ENCODE results near the gene PRG3. TPM values are rescaled to one million over a fixed set of nuclear protein-coding genes. Genes with fewer than 3 reads are reported as not detected.

Gene PRG3
- total RNA-seq, 4 donors from 2014 or later: not detected

- no peaks in the 10 kb centered on the region for H3K9me3 ChIP-seq
- no peak for TF ChIP-seq POLR2A (IDR thresholded peaks at IDR 0.05)
- TF ChIP-seq EP300 (IDR thresholded peaks at IDR 0.05): no peak
- TF ChIP-seq POLR2AphosphoS5 (IDR thresholded peaks at IDR 0.05): no peak
- TF ChIP-seq CTCF (IDR thresholded peaks at IDR 0.05): no peak
- no peak for DNase-seq (ENCODE audit: low spot score in 2 of 2)
- H3K27me3 ChIP-seq: no peaks in the 10 kb centered on the region
- no peak overlapping the region for H3K27ac ChIP-seq
- no peaks in the 10 kb centered on the region for H3K36me3 ChIP-seq
- 78% methylated on average over 5 of the region's 5 CpGs for WGBS
- H3K4me3 ChIP-seq: no peak overlapping the region
- no peaks in the 10 kb centered on the region for H3K4me1 ChIP-seq
Measured at GRCh38 chr11:57368845-57369232, 12.1 kb downstream of the PRG3 start.

DNA sequence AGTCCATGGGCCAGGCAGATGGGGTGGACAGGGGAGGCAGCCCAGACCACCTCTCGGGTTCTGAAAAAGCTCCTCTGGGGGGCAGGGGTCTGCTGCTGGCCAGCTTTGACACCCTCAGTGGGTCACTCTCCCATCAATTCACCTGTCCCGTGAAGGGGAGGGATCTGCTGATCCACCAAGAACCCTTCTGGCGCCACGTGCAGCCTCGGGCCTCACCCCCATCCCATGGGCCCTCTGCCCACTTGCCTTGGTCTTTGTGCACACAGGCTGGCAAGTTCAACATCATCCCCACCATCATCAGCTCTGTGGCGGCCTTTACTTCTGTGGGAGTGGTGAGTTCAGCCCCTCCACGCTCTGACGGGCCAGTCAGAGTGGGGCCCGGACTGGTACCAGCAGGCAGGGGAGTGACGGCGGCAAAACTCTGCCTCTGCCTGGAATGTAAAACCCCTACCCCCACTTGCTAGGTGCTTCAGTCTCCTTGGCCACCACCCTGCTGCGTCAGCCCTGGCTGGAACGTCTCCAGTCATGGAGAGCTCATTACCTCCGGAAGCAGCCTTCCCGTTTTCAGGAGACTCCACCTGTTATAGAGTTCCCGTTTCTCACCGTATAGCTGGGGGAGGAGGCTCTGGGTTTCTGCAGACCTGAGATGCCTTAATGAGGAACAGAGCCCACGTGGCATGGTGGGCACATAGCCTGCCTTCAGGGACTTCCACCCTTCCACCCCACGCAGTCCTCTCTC, 12.7 kb downstream of the PRG3 start:
- 59% methylated on average over 11 of the region's 19 CpGs for WGBS
- H3K4me1 ChIP-seq: peaks cover 3% of the 10 kb centered on the region
- H3K9me3 ChIP-seq: no peaks in the 10 kb centered on the region
- no peak overlapping the region for H3K4me3 ChIP-seq
- no peaks in the 10 kb centered on the region for H3K36me3 ChIP-seq
- no peak overlapping the region for H3K27ac ChIP-seq
- no peaks in the 10 kb centered on the region for H3K27me3 ChIP-seq
- DNase-seq (ENCODE audit: low spot score in 2 of 2): no peak
- TF ChIP-seq POLR2A (IDR thresholded peaks at IDR 0.05) (no peak), CTCF (IDR thresholded peaks at IDR 0.05) (no peak), EP300 (IDR thresholded peaks at IDR 0.05) (no peak), POLR2AphosphoS5 (IDR thresholded peaks at IDR 0.05) (no peak)

DNA sequence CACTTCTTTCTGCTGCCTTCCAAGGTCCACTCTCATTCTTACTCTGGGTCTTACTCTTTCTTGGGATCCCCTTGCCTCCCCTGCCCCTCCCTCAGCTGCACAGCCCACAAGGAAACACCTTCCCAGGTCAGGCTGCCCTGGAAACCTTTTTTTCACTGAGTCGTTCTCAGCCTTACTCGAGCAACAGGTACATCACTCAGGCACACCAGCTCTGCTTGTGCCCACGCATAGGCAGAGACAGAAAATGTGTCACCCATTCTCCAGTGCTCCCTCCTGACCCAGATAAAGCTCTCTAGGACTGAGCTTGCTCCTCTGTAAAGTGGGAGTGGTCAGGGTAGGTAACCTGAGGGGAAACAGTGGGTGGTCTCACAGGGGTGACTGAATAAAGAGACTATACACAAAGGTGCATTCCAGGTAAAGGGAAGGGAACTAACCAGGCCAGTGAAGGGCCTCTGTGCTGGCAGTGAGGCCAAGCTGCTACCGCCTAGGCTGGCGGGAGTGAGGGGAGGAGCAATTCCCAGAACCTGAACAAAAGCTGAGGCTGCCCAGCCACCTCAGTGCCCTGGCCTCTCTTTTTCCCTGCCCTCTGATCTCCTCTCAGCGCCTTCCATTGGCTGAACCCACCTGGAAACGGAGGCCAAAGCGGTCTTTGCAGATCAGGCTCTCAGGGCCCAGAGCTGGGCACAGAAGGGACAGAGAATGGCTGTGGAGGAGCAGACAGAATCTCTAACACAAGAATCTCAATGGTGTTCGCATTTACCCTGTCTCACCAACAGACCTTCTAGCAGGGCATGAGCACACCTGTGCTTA, 15.9 kb downstream of the PRG3 start:
- WGBS: 87% methylated on average over 9 of the region's 9 CpGs

GRCh38 chr11:57363131-57364080, 17.5 kb downstream of the PRG3 start:
- Histone ChIP-seq H3K27me3 (no peaks in the 10 kb centered on the region), H3K27ac (no peak overlapping the region), H3K4me1 (peaks cover 15% of the 10 kb centered on the region), H3K36me3 (no peaks in the 10 kb centered on the region), H3K9me3 (no peaks in the 10 kb centered on the region), H3K4me3 (no peak overlapping the region)
- 47% methylated on average over 6 of the region's 7 CpGs for WGBS
- no peak for DNase-seq (ENCODE audit: low spot score in 2 of 2)
- TF ChIP-seq CTCF (IDR thresholded peaks at IDR 0.05) (no peak), POLR2A (IDR thresholded peaks at IDR 0.05) (no peak), POLR2AphosphoS5 (IDR thresholded peaks at IDR 0.05) (no peak), EP300 (IDR thresholded peaks at IDR 0.05) (no peak)

More for the DNA sequence above, 15.9 kb downstream of the PRG3 start:
- Histone ChIP-seq H3K9me3 (no peaks in the 10 kb centered on the region), H3K36me3 (no peaks in the 10 kb centered on the region), H3K27me3 (no peaks in the 10 kb centered on the region), H3K4me1 (peaks cover 3% of the 10 kb centered on the region), H3K4me3 (no peak overlapping the region), H3K27ac (no peak overlapping the region)
- no peak for DNase-seq (ENCODE audit: low spot score in 2 of 2)
- TF ChIP-seq POLR2A (IDR thresholded peaks at IDR 0.05) (no peak), EP300 (IDR thresholded peaks at IDR 0.05) (no peak), POLR2AphosphoS5 (IDR thresholded peaks at IDR 0.05) (no peak), CTCF (IDR thresholded peaks at IDR 0.05) (no peak)
